ENCODE results near the gene EXOC4.

EXOC4 gene

DNA sequence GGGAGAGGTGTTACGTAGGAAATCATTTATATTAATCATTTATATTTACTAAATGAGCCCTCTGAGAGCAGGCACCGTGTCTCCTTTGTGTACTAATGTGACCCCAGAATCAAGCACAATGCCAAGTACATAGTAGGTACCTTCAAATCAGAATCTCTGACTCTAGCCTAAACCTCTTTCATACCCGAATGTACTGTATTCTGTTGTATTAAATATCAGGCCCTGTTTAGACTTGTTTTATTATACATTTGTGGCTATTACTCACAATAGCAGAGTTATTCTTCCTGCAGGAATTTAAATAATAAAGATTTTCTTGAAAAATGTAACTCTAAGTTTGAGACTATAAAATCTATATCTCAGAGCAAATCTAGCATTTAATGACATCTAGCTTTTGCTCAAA, 297.3 kb downstream of the EXOC4 start:
- DNase-seq: no peak

DNA sequence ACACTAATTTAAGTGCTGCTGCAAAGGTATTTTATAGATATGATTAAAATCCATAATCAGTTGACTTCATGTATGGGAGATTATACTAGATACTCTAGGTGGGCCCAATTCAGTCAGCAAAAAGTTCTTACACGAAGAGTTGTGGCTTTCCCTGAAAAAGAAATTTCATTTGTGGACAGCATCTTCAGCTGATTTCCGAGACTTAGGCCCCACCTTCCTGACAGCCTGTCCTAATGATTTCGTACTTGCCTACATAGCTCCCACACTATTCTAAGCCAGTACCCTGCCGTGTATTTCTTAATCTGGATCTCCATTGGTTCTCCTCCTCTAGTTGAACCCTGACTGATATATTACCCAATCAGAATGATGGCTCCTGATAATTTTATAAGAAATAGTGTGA, 297.9 kb downstream of the EXOC4 start:
- no peak for DNase-seq

DNA sequence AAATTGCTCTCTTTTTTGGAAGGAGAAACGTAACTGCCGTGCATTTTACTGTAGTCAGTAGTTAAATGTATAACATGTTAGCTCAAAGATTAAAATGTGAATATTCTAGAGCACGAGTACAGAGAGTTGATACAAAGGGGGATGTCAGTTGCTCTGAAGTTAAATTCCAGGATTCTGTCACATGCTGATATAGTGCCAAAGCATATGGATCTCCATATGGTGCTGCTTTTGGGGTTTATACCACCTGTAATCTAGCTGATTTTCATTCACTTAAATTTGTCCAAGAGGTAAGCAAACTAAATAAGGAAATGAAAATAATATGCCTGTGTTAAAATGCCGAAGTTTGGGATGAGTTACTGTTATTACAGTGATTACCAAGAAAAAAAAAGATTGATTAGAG, 298.6 kb downstream of the EXOC4 start:
- DNase-seq: no peak

DNA sequence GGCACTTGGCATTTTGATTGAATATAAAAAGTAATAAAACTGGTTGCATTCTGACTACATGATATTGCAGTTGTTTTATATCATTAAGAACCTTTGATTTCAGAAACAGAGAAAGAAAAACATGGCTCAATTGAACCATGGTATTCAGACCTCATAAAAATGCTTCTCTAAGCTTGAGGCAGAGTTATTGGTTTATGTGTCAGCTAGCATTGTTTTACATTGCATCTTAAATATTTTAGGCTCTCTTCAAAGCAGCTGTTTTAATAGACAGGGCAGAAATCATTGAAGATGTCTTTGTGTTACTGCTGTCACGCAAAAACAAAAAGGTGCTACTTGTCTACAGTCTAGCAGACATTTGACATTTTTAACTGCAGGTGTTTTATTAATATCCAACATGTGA, 299.2 kb downstream of the EXOC4 start:
- DNase-seq: no peak

DNA sequence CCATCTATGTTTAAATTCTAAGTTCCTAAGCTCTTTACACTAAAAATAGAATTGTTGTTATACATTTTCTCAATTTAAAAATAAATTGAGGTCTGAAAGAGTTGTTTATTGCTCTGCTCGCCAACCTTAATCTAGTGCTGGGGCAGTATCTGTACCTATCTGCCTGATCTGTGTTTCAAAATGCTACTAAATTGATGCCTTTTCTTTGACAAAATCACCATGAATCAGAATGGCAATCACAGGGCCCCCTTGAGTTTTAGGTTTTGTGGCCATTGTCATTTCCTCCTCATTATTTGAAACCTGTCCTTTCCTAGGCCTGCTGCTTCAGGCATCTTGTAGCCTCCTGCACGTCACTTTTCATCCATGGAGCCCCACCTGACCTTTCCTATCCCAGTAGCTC, 301.5 kb downstream of the EXOC4 start:
- DNase-seq: no peak

DNA sequence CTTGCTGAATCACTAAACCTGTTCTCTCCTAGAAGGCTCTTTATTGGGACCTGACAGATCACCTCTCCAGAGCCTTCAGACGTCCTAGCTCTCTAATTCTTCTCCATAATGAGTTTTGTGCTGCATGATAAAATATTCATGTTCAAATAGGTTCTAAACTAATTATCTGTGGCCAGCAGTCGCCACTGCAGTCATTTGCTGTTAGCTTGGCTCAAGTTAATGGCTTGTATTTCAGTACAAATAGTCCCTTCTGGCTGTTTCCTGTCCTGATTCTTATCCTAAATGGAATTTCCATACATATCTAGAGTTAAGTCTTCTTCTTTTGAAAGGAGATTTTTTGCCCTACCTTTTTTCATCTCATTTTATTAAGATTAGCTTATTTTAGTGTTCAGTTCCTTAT, 303.2 kb downstream of the EXOC4 start:
- DNase-seq: no peak

DNA sequence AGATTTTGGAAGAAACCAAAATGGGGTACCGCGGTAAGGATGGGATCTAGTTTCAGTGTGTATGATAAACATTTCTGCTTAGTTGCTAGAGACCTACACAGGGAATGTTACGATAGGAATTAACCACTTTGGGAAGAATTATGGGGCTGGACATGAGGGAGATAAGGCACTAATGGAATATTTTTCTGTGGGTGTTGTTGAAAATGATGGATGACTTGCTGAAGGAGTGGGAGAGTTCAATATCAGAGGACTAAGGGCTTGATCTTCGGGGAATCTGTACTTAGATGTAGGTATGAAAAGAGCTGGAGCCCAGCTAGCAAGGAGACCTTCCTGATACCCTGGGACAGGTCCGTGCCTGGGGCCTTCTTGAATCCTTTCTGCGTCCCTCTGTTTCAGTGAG, 303.7 kb downstream of the EXOC4 start:
- DNase-seq: no peak

DNA sequence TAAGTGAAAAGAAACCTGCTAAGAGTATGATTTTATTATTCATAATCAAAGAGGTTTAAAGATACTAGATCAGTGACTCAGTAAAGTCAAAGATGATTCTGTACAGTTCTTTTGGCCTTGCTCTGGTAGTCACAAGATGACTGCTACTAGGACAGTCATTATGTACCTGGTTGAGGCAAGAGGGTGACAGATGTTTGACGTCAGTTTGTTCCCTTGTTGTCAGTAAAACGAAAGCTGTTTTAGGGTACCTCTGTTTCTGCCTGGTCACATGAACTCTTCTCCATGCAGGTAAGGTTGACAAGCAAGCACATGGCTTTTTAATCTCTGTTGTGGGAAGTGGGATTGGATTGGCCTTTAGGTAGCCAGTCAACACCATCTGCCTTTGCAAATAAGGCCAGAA, 308.0 kb downstream of the EXOC4 start:
- no peak for DNase-seq

DNA sequence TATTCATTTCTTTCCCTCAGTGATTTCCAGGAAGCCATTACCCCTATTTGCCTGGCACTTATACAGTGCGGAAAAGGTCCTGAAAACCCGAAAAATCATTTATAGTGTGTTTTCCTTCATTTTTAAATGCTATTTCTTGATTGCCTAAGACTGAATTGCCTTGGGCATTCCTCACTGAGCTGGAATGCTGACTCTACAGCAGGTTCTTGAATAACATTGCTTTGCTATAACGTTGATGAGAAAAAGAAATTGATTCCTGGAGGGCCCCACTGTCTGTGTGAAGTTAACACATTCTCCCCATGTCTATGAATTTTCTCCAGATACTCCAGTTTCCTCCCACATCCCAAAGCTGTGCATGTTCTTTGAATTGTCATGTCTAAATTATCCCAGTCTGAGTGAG, 308.5 kb downstream of the EXOC4 start:
- DNase-seq: no peak

DNA sequence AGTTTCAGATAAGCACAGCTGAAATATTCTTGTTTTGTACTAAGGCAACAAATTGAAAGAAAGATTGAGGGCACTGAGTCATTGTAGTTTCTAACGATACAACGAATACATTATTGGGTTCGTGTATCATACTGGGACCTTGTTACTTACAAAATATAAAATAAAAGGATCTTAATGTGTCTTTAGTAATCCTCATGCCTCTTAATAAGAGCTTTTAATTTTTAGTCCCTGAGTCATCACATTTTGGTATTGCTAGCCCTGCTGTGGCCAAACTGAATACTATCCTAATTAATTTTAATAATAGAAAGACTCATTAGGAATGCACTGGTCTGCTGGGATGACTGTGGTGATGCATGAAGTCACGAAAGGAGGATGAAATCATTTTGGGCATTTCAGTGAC, 309.7 kb downstream of the EXOC4 start:
- DNase-seq: no peak

DNA sequence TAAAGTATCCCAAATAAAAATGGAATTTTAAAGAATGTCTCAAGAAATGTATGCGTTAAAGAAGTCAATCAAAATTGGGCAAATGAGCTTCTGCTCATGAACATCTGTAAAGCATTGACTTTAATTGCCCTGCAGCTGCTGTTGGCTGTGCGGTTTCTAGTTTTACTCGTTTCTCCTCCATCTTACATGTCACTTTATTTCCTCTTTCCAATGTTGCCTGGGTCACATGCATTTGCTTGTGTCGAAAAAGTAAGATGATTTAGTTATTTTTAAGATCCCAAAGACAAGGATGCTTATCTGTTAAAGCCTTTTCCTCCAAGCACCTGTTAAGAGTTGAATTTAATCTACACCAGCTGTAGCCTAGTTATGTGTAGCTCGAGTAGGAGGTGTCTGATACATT, 310.4 kb downstream of the EXOC4 start:
- DNase-seq: no peak

DNA sequence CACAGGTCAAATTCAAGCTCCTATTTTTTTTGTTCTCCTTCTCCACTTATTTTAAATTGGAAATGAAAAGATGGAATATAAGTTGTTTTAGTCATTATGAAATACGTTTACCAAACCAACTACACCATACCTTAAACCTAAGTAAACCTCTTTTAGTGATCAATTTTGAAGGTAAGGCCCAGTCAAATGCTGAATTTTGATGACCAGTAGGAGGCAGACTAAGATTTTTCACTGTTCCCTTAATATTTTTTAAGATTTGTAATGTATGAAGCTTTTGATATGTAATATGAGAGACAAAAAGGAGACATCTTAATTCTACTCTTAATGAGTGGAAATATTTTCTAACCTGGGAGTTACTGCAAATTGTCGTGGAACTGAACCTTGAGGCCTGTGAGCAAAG, 311.6 kb downstream of the EXOC4 start:
- DNase-seq: no peak

DNA sequence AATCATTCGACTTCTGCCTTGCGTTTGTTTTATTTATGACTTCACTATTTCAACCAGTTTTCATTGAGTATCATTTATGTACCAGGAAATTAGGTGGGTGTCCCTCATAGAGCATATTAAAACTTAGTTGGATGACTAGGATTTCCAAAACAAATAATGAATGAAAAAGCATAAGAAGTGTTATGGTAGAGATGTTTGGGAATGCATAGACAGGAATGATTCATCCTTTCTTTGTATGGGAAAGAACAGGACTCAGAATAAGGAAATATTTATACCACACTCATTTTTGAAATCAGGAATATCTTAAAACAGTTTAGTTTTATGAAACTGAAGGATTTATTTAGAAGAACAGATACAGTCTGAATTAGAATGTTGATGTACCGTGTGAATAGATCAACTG, 315.7 kb downstream of the EXOC4 start:
- no peak for DNase-seq

DNA sequence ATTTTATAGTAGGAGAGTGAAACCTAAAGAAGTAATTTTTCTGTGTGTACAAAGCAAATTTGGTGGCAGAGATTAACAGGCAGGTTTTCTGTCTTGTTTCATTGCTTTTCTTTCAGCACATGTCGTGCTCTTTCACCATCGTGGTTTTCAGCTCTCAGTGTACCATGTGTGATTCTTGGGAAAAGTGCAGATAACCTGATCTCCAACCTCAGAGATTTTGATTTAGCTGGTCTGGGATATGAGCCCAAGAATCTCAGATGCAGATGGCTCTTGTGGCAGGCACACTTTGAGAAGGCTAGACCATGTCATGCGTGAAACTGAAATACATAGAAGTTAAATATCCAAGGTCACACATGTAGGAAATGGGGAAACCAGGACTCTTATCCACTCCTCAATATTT, 317.4 kb downstream of the EXOC4 start:
- DNase-seq: no peak

DNA sequence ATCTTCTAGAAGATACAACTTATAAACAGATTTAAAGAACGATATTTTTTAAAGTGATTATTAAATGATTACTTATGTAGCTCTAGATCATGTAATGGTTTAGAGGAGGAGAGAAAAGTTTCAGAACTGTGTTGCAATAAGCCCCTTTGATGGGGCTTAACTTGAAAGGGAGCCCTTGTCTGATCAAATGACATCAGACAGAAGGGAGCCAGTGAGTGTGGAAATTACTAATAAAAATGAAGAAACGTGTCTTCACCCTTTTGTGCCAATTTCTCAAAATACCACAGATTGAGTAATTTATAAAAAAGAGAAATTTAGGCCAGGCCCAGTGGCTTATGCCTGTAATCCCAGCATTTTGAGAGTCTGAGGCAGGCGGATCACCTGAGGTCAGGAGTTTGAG, 318.2 kb downstream of the EXOC4 start:
- DNase-seq: no peak

DNA sequence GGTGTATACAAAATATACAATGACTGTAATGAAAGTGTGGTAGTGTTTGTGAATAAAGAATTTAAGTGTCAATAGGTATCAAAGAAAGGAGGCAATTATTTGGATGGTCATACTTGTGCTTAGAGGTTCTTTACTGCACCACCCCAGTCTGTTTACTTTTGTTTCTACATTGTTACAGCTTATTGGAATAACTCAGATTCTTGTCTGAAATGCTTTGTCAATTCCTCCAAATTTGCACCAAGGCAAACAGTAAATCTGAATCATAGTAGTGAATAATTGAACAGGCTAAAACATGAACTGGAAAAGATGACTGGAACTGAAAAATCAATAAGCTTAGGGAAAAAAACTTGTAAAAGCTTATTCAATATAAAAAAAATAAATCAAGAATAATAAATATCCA, 319.2 kb downstream of the EXOC4 start:
- no peak for DNase-seq

DNA sequence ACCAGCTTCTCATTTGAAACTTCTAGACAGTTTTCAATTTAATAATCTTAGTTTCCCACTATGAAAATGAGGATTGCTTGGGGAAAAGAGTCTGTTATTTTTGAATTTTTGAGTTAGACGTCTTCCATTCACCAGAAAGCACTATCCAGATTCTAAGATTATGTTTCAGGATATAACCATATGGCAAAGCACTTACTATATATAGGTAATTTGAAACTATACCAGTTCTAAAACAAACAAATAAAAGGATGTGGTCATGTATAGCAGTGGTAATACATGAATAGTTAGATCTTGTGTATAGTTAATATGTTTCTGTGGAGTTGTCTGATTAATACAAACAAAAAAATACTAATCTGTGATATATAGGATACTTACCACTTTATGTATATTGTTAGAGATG, 320.0 kb downstream of the EXOC4 start:
- no peak for DNase-seq

DNA sequence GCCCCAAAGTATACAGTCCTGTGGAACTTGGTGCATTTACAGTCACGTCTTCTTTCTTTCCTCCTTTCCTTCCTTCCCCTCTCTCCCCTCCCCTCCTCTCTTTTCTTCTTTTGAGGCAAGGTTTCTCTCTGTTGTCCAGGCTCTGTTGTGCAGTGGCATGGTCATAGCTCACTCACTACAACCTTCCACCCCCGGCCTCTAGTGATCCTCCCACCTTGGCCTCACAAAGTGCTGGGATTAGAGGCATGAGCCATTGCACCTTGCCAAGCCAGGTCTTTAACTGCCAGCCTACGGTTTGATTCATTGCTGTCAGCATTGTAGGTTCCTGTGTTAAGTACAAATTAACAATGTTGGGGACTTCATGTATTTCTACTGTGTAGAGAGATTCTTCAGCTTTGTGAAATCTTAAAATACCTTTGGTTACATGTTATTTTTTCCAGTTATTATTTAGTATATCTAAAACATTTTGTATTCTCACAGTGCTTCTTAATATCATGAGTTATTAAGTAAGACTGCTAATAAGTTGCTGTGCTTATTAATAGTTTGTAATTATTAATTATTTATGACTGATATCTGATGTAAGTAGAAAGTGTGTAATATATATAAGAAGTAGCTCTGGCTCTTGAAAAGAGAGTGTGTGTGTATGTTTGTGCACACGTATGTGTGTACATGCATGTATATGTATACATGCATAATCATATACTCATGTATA, 320.8 kb downstream of the EXOC4 start:
- DNase-seq: no peak

DNA sequence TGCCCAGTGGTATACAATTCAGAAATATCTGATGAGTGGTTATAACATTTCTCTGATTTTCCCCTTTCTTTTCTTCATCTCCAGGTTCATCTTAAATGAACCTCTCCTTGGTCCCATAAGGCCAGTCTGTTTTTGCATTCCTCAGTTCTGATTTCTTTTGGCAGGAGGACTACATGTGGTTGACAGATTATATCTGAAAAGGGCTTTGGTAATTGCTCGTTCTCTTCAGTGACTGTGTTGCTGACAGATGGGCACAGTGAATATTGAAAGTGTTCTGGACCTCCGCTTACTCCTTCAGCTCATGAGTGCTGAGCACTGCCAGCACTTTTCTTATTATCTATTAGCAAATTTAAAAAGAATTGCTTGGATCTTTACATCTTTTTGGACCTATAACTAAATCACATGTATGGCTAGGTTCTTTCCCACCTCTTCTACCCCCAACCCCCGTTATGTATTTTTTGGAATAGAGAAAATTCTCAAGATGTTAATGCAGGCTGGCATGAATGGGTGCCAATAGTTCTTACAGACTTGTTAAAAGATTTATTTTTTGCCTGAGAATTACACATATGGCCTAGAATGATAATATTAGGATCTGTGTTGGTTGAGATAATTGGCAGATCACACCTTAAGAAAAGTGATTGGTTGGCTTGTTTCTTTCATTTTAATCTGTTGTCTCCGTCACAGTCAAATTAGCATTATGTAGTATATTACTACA, 323.0 kb downstream of the EXOC4 start:
- no peak for DNase-seq

DNA sequence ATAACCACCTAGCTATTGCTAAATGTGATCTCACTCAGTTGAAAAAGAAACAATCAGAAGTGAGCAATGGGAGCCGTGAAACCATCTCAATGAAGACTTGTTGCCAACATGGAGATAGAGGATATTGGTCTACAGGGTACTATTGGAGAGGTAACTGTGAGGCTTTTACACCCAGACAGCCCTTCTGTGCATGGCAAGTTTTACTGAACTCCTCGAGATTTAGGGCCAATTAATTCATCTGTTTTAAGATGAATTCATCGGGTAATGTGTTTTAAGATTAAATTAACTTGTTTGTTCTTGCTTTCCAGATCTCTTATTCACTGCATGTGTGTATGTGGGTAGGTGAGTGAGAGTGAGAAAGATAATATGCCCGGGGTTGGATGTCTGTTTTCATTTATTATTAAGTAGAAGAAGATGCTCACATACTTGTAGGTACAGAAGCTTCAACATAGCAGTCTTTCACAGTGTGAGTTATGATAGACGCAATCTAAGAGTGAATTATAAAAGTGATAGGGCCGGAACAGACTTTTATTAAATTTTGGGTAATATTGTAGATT, 323.8 kb downstream of the EXOC4 start:
- DNase-seq: no peak

DNA sequence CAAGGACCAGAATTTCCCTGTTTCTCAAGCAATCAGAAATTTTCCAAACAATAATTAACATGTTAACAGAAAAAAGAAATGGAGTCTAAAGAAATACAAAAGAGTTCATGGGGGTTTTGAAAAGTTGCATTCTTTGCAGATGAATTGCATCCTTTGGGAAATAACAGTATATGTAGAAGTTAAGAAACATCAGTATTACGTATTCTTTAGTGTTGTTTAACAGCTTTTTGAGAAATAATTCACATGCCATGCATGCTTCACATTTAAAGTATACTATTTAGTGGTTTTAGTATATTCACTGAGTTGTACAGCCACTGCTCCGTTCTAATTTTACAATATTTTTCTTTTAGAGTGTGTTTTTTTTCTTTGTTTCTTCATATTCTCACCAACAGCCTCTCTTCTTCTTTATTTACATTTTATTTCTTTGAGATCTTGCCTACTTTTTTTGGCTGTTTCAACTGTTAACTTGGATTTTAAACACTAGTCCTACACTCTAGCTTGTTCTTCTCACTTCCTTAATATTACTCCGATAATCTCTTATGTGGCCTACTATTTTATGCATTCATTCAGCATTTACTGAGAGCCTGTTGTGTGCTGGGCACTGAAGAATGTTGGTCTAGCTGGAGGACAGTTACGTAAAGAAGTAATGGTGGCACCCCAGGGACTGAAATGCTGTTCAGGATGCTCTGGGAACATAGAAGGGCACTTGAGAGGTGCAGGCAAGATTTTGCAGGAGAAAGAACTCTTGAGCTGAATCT, 330.1 kb downstream of the EXOC4 start:
- DNase-seq: no peak

DNA sequence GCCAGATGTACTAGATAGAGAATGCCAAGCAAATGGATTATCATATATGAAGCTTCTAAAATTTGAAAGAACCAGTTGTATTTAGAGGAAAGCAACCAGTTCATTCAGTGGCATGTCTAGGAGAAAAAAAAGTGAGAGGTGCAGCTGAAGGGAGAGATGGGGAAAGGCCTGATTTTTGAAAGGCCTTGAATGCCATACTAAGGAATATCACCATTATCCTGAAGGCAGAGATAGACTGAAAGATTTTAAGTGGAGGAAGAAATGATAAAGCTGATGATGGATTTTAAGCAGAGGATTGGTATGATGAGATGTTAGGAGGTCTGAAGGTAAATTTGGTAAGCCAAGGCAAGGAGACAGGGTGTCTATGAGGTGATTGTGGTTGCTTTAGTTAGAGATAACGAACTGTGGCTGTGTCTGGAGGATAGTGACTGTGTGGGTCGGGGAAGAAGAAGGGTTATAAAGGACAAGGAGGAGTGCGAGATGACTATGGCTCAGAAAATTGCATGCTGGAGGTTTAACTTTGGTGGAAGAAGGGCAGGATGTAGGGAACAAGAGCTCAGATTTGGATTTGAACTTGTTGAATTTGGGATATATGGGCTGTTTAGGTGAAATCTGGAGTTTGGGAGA, 330.8 kb downstream of the EXOC4 start:
- no peak for DNase-seq

DNA sequence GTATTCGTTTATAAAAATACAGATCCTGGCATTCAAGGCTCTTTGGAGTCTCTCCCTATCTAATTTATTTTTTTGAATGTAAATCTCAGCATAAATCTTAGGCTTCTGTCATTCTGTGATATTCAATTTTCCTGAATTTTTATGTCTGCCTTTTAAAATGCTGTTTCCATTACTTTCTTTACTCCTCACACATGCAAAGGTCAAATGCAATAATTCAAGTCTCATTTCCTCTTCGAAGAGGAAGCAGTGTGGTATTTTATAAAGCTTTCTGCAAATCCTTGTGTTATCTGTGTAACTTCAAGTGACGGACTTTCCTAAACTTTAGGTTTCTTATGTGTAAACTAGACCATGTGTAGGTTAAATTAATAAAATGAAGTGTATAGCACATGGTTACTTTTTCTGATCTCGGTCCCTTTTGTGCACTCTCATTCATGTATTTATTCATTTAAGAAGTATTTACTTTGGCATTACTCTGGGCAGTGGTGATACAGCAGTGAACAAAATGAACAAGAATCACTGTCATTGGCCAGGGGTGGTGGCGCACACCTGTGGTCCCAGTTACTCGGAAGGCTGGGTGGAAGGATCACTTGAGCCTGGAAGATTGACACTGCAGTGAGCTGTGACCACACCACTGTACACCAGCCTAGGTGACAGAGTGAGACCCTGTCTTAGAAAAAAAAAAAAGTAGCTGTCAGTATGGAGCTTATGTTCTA, 332.2 kb downstream of the EXOC4 start:
- no peak for DNase-seq
